ENCODE data around the gene BPTF. TPM values are rescaled to one million over a fixed set of nuclear protein-coding genes. Genes with fewer than 3 reads are reported as not detected.
"Not testable (repeated sequence)": the region's sequence is repeated elsewhere in the genome, so short reads cannot be mapped to it uniquely, and the experiment has no call there.

Gene BPTF
- total RNA-seq, 4 donors from 2014 or later: 88.8 to 143 (median 116) TPM

- Histone ChIP-seq H3K4me1 (peaks cover 0 to under 1% of the 10 kb centered on the region in 2 donors), H3K4me3 (replicated peaks in 1 of 3) (no peak overlapping the region), H3K27ac (no peak overlapping the region), H3K9me3 (no peaks in the 10 kb centered on the region), H3K27me3 (no peaks in the 10 kb centered on the region), H3K36me3 (peaks cover 0 to 9% of the 10 kb centered on the region in 2 donors)
- TF ChIP-seq CTCF (IDR thresholded peaks at IDR 0.05) (no peak), POLR2A (IDR thresholded peaks at IDR 0.05) (no peak)
- WGBS, 2 donors: 61 to 72% methylated on average over 6 to 8 of the region's 8 CpGs
- intact Hi-C loops (cut with DNase I): no loop called here
- no peak for DNase-seq
Observed at GRCh38 chr17:67974598-67975066, 149.3 kb downstream of the BPTF start.

GRCh38 chr17:67976306-67976705 lies 151.0 kb downstream of the BPTF start:
- H3K27me3 ChIP-seq; H3K4me3 ChIP-seq (replicated peaks in 1 of 3); DNase-seq; H3K4me1 ChIP-seq; intact Hi-C loops (cut with DNase I); H3K36me3 ChIP-seq; H3K9me3 ChIP-seq; H3K27ac ChIP-seq: not testable (repeated sequence)
- 96 to 97% methylated on average over 6 of the region's 6 CpGs for WGBS, 2 donors

- H3K36me3 ChIP-seq: peaks cover 0 to 3% of the 10 kb centered on the region in 2 donors
Observed at GRCh38 chr17:67980456-67980855, 155.2 kb downstream of the BPTF start.

GRCh38 chr17:67980883-67981282 lies 155.6 kb downstream of the BPTF start:
- not testable (repeated sequence) for H3K36me3 ChIP-seq; H3K9me3 ChIP-seq; H3K4me3 ChIP-seq (replicated peaks in 1 of 3); H3K4me1 ChIP-seq; H3K27me3 ChIP-seq; H3K27ac ChIP-seq
- DNase-seq: peak; percentile 16 to 18
- WGBS, 2 donors: 47 to 50% methylated on average over 3 of the region's 3 CpGs
- intact Hi-C loops (cut with DNase I): loop anchor here (10.0 kb wide), 1 partner anchor 54 kb away; the partner anchor contains the start of gene KPNA2

More at GRCh38 chr17:67980456-67980855, 155.2 kb downstream of the BPTF start:
- intact Hi-C loops (cut with DNase I): loop anchor here (10.0 kb wide), 1 partner anchor 54 kb away; the partner anchor contains the start of gene KPNA2
- no peaks in the 10 kb centered on the region for H3K27me3 ChIP-seq
- no peaks in the 10 kb centered on the region for H3K9me3 ChIP-seq
- 53 to 68% methylated on average over 2 of the region's 2 CpGs for whole genome bisulfite sequencing, 2 donors
- TF ChIP-seq POLR2A (IDR thresholded peaks at IDR 0.05) (no peak), CTCF (IDR thresholded peaks at IDR 0.05) (no peak)
- H3K4me1 ChIP-seq: peaks cover 3 to 10% of the 10 kb centered on the region in 2 donors
- peak in 1 of 2 donors; percentile 22 for DNase-seq
- H3K27ac ChIP-seq: no peak overlapping the region
- no peak overlapping the region for H3K4me3 ChIP-seq (replicated peaks in 1 of 3)

- 86 to 87% methylated on average over 9 of the region's 9 CpGs for WGBS, 2 donors
- Histone ChIP-seq H3K4me3 (replicated peaks in 1 of 3) (no peak overlapping the region), H3K4me1 (peaks cover 3 to 10% of the 10 kb centered on the region in 2 donors), H3K27ac (no peak overlapping the region), H3K27me3 (no peaks in the 10 kb centered on the region), H3K36me3 (no peaks in the 10 kb centered on the region), H3K9me3 (no peaks in the 10 kb centered on the region)
- no peak for DNase-seq
- intact Hi-C loops (cut with DNase I): loop anchor here (10.0 kb wide), 1 partner anchor 53 kb away; the partner anchor contains the start of gene KPNA2
- TF ChIP-seq POLR2A (IDR thresholded peaks at IDR 0.05) (no peak), CTCF (IDR thresholded peaks at IDR 0.05) (no peak)
Observed at GRCh38 chr17:67982034-67982640, 156.8 kb downstream of the BPTF start.

- Histone ChIP-seq H3K27me3 (no peaks in the 10 kb centered on the region), H3K4me3 (replicated peaks in 1 of 3) (no peak overlapping the region), H3K36me3 (no peaks in the 10 kb centered on the region), H3K9me3 (no peaks in the 10 kb centered on the region), H3K27ac (no peak overlapping the region), H3K4me1 (peaks cover 3 to 10% of the 10 kb centered on the region in 2 donors)
- 90 to 93% methylated on average over 8 of the region's 8 CpGs for WGBS, 2 donors
- DNase-seq: no peak
- TF ChIP-seq POLR2A (IDR thresholded peaks at IDR 0.05) (no peak), CTCF (IDR thresholded peaks at IDR 0.05) (no peak)
- intact Hi-C loops (cut with DNase I): loop anchor here (10.0 kb wide), 1 partner anchor 52 kb away; the partner anchor contains the start of gene KPNA2
Observed at GRCh38 chr17:67982686-67983382, 157.5 kb downstream of the BPTF start.
